Activated CD8-positive, alpha-beta memory T cell treated with anti-CD3 and anti-CD28 coated beads for 36 hours (primary cell): Measurements from ENCODE around the gene ADRA2A. TPM values are rescaled to one million over a fixed set of nuclear protein-coding genes. Genes with fewer than 3 reads are reported as not detected.

Source experiments
- CTCF ChIA-PET: fragments of 350-600 bp; sonication (Branson Sonifier 250); formaldehyde crosslinking; loops from one replicate; lab custom pipeline; 2021; ENCODE audit warnings: antibody characterized with exemption; lab: Charles Lee
- POLR2A ChIA-PET: fragments of 350-600 bp; sonication (Branson Sonifier 250); formaldehyde crosslinking; loops from one replicate; lab custom pipeline; 2021; ENCODE audit warnings: antibody characterized with exemption; lab: Charles Lee
- total RNA-seq, 2 experiments: library from RNA; stranded (reverse); gene quantifications; one replicate each; pipeline ENCODE4 v1.2.3, GENCODE V29; 2021

ADRA2A gene
- total RNA-seq, 2 experiments from 2014 or later, result not detected

DNA sequence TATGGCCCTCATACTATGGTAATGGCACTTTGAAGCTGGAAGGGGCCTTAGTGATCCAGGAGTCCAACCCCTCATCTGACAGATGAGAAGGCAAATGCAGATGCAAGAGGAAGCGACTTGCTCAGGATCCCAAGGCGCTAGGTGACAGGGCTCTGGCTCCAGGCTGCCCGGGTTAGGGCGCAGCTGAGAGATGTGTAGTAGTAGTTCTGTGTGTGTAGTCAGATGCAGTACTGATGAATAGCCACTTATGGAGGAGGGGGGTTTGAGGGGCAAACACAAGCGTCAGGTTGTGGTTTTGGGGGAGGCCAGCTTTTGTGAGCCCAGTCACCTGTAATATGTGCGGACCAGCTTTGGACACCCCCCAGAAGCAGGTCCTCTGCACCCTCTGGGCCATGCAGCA lies 4.8 kb downstream of the ADRA2A start:
- ChIA-PET CTCF (interaction anchor here (0.6 kb wide), 1 partner anchor 24 kb away, joined by 4 read pairs; no protein-coding TSS in a partner anchor), POLR2A (no interaction called here)

- ChIA-PET CTCF (interaction anchor here (0.6 kb wide), 1 partner anchor 25 kb away, joined by 4 read pairs; no protein-coding TSS in a partner anchor), POLR2A (no interaction called here)
Observed at GRCh38 chr10:111082102-111082975, 5.5 kb downstream of the ADRA2A start.

DNA sequence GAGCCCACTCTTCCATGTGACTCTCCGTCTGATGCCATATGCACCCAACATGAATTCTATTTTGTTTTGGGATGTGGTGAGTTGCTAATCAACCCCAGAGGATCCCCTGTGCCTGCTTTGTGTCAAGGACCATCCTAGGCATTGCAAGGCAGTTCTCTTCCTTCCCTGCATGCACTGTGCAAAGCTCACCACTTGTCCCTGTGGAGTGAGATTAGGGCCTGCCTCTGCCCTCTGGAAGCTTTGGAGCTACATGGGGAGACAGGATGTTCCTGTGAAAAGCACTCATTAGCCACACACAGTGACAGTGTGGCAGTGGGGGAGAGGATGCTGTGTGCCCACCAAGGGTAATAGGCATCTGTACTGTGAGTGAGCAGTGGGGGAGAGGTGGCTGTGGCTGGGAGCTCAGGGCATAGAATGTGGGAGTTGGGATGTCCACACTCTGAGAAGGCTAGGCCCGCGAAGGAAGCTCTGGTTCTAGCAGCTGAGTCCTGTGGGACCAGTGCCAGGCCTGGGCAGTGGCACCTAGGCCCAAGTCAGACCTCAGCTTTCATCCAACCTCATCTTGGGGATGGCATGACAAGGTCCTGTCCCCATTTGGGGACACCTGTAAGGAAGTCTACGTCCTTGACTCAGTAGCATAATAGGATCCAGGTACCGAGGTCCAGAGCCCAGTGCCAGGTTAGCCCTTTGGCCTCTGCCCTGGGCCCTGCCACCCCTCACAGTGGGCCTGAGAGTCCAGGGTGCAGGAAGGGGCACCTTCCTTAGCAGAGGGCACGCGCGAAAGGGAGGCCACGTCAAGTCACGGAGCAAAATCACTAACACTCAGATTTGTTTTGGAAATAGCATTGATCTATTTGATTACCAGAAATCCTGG lies 6.6 kb downstream of the ADRA2A start:
- ChIA-PET CTCF (no interaction called here), POLR2A (no interaction called here)

DNA sequence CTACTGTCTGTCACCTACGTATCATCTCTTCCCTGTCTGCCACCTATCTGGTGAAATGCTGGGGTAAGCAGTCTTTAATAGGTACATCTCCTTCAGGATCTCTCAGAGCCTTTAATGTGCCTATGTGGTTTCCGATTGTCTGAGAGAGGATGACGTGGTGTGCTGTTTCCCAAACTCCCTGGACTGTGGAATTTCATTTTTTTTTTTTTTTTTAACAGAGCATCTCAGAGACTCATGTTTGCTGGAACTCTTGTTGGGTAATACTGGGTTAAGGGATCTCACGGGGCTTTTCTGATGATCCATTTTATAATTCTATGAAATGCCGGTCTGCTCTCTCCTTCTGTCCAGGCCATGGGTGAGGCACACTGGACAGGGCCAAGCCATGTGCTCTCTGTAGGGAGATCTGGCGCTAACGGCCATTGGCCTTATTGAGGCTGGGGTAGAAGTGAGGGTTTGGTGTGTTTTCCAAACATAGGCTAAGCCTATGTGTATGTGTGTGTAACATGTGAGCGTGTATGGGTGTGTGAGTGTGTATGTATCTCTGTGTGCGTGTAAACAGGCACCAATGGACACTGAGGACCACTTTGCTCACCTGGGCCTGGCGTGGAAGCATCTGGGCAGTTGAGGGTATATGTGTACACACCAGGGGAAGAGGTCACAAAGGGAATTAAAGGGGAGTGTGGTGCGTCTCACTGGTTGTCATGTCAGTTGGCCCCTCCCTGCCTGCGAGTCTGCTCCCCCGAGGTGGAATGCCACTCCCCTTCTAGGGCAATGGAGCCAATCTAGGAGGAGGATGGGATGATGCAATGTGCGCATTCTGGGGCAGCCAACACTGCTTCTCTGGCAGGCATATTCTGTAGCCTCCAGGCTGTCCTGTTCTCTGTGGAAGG lies 7.8 kb downstream of the ADRA2A start:
- ChIA-PET CTCF (no interaction called here), POLR2A (no interaction called here)

DNA sequence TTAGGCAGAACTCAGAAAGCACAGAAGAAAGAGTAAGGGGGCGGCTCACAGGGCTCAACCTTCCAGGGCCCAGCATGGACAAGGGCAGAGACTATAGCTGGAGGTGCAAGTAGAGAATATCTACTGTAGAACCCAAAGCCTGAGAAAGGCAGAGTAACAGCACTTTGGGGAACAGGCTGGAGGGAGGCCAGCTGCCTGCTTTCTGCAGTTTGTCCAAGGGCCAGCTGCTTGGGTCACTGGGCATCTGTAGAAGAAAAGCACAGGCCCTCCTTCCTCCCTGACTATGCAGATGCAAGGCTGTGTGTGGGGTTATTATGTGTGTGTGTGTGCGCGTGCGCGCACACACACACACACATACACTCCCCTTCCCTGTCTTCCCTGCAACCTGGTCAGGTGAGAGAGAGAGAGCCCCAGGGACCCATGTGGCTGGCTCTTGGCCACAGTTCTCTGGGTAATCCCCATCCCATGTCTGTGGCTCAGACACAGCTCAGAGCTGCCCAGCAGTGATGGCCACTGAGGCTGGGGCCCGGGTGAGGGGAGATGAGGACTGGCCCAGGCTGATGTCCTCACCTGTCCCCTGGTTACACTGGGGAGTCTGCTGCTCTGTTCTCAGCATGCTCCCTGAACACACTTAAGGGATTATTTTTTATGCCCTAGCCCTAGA lies 9.0 kb downstream of the ADRA2A start:
- POLR2A ChIA-PET, result no interaction called here
- CTCF ChIA-PET, result interaction anchor here (0.5 to 1.3 kb wide), 2 partner anchors 9 to 23 kb away, joined by 3 read pairs; partner anchors contain the start of gene ADRA2A

DNA sequence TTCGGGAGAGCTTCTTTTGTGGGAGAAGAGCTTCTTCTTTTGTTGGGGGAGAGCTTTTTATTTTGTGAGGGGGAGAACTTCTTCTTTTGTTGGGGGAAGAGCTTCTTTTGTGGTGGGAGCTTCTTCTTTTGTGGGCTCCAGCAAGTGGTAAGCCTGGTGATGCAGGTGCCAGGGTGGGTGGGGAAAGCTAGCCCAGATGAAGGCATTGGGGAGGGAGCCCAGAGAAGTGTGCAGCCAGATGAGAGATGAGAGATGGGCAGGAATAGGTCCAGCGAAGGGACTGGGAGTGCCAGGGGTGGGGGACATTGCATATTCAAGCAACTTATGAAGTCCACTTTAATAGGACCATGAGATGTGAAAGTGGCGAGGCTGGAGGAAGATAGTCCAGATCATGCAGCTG lies 9.7 kb downstream of the ADRA2A start:
- POLR2A ChIA-PET, result no interaction called here
- CTCF ChIA-PET, result interaction anchor here (1.3 kb wide), 1 partner anchor 10 kb away, joined by 3 read pairs; the partner anchor contains the start of gene ADRA2A

- POLR2A ChIA-PET, result no interaction called here
- CTCF ChIA-PET, result interaction anchor here (1.0 kb wide), 1 partner anchor 11 kb away, joined by 3 read pairs; no protein-coding TSS in a partner anchor
Observed at GRCh38 chr10:111087331-111087756, 10.5 kb downstream of the ADRA2A start.

DNA sequence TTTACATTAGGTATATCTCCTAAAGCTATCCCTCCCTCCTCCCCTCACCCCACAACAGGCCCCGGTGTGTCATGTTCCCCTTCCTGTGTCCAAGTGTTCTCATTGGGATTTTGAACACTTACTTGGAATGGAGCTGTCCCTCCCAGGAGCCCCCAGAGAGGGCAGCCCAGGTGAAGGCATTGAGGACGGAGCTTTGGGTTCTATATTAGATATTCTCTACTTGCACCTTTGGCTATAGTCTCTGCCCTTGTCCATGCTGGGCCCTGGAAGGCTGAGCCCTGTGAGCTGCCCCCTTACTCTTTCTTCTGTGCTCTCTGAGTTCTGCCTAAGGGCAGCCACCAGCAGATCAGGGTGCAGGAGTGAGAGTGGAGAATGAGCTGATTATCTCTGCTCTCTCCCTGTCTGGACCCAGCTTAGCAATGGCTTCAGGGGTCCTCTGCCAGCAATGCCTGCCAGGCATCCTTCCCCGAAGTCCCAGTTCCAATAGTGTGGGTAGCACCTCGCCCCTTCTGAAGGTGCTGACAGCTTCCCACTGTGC lies 11.2 kb downstream of the ADRA2A start:
- CTCF ChIA-PET, result interaction anchor here (1.0 kb wide), 1 partner anchor 12 kb away, joined by 3 read pairs; no protein-coding TSS in a partner anchor
- POLR2A ChIA-PET, result interaction anchor here (0.6 kb wide), 1 partner anchor 11 kb away, joined by 3 read pairs; the partner anchor contains the start of gene ADRA2A

- CTCF ChIA-PET, result no interaction called here
- POLR2A ChIA-PET, result no interaction called here
Observed at GRCh38 chr10:111089293-111089692, 12.5 kb downstream of the ADRA2A start.

DNA sequence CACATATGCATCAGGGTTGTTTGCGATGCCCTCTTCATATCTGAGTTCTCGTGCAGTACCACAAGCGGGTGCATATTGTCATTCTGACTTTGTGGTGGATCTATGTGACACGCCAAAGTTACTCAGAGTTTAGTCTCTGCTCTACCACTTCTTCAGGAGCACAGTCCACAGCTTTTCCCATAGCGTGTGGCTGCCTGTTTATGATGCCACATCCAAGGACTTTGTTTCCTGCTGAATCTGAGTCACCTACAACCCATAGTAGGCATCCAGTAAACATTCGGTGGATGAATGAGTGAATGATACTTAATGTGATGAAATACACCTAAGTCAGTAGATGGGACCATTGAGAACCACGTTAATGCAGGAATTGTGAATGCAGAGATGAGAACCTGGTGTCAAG lies 15.0 kb downstream of the ADRA2A start:
- ChIA-PET CTCF (no interaction called here), POLR2A (no interaction called here)

DNA sequence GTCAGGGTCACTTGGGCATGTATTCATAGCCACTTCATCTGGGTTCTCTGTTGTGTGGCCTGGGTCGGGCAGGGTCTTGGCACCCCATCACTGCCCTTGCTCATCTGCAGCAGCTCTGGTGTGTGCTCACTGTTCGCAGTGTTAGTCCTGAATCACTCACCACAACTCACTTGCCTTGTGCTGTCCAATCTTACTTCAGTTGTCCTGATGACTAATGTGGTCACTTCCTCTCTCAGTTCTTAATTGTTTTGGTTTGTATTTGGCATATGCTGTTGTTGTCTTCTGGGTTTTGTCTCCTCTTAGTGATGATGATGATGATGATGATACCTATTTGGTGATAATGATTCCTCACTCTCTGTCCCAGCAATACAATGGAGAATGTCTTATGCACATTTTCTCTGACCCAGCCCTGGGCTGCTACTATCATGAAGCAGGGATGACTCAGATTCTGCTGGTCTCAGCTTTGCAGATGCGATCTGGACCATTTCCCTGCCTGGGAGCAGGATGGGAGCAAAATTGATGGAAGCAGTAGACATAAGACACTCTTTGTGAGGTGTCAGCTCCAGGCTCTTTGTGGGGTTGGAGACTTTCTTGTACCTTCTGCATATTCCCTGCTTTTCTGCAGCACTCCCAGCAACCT lies 17.0 kb downstream of the ADRA2A start:
- ChIA-PET CTCF (no interaction called here), POLR2A (no interaction called here)

DNA sequence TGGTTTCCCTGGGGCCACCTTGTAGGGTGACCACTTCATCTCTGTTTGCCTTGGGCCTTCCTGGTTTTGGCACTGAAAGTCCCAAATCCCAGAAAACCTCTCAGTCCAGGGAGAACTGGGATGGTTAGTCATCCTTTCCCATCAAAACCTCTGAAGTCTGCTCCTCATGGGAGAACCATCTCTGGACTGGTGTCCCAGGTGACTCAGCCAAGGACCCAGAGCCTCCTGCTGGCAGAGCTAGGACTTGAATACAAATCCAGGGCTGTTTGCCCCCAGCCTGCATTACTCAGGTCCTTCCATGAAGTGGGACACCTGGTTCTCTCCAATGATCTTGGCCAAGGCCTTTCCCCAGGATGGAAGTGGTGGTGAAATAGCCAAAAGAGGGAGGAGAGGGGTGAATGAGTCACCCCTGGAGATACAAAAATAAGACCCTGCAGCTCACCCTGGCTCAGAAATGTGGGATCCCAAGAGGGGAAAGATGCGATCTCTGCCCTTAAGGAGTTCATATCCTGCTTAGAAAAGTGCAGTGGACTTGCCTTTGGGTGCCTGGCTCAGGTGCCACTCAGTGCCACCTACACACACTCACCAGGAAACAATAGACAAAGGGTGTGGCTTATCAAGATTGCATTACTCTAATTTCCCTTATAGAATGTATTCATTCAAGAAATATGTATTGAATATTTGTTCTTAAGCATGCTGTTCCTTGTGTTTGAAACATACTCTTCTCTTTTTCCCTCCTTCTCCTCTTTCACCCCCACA lies 22.0 kb downstream of the ADRA2A start:
- ChIA-PET CTCF (interaction anchor here (0.6 kb wide), 1 partner anchor 296 kb away, joined by 3 read pairs; no protein-coding TSS in a partner anchor), POLR2A (no interaction called here)

- ChIA-PET CTCF (no interaction called here), POLR2A (no interaction called here)
Observed at GRCh38 chr10:111100198-111100597, 23.4 kb downstream of the ADRA2A start.

- POLR2A ChIA-PET, result no interaction called here
- CTCF ChIA-PET, result no interaction called here
Observed at GRCh38 chr10:111101796-111102195, 25.0 kb downstream of the ADRA2A start.

- POLR2A ChIA-PET, result no interaction called here
- CTCF ChIA-PET, result no interaction called here
Observed at GRCh38 chr10:111102359-111102837, 25.6 kb downstream of the ADRA2A start.

DNA sequence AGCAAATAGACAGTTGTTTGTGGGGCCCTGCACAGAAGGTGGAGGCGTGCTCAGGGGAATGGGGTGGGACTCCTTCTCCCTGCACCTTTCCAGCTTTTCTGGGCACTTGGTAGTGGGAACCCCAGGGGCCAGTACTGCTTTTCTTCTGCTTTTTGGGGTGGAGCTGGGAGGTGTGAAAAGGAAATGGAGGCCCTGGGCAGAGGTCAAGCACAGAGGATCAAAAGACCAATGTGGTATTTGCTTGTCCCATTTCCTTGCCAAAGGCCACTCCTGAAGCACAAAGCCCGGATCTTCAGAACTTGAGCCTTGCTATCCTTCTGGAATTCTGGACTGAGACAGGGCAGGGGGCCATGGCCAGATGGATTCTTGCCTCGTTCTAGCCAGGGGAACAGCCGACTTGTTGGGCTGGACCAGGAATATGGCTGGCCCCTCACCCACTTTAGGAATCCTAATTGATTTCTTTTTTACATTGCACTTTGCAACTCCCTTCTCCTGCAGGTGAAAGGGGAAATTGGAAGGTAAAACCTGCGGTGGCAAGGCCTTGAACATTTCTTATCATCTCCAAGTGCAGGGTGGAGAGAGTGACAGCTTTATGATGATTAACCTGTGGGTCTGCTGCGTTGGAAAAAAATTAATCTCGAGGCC lies 26.5 kb downstream of the ADRA2A start:
- POLR2A ChIA-PET, result no interaction called here
- CTCF ChIA-PET, result no interaction called here
